Measurements from ENCODE around the gene MRPL53. TPM values are rescaled to one million over a fixed set of nuclear protein-coding genes. Genes with fewer than 3 reads are reported as not detected.

Gene MRPL53
- total and polyA plus RNA-seq, 2 of the 13 experiments (the other 11 are each of a cell fraction or from before 2014, with no cell fraction given), result 34.3 to 51.9 TPM

- TF ChIP-seq TP53 (CRISPR knock-in tag; conservative IDR thresholded peaks at IDR 0.05) (no peak; the same call in 1 of the 2 replicates), ZNF563 (CRISPR knock-in tag; IDR thresholded peaks at IDR 0.05) (peak; percentile 68), NR0B2 (CRISPR knock-in tag; IDR thresholded peaks at IDR 0.05) (peak; percentile 82), NRL (CRISPR knock-in tag; IDR thresholded peaks at IDR 0.05; ENCODE audit: borderline replicate concordance) (peak; percentile 82; the same call in 1 of the 2 replicates), ZNF510 (CRISPR knock-in tag; IDR thresholded peaks at IDR 0.05; ENCODE audit: low read depth) (no peak), ZSCAN25 (CRISPR knock-in tag; IDR thresholded peaks at IDR 0.05) (peak; percentile 53; the same call in 1 of the 2 replicates), CSRNP1 (CRISPR knock-in tag; IDR thresholded peaks at IDR 0.05) (no peak; the same call in 1 of the 2 replicates), ZNF644 (CRISPR knock-in tag; IDR thresholded peaks at IDR 0.05; ENCODE audit: low read depth) (no peak), UBTF (CRISPR knock-in tag; IDR thresholded peaks at IDR 0.05) (peak; percentile 97; the same call in 1 of the 2 replicates), ZNF615 (CRISPR knock-in tag; IDR thresholded peaks at IDR 0.05; ENCODE audit: borderline replicate concordance) (no peak), ATF3 (CRISPR knock-in tag; IDR thresholded peaks at IDR 0.05) (0 out of 2 replicates have a peak, but pooled peaks have one; percentile 10), GATAD1 (CRISPR knock-in tag; IDR thresholded peaks at IDR 0.05) (no peak; the same call in 1 of the 2 replicates), ARID2 (CRISPR knock-in tag; IDR thresholded peaks at IDR 0.05; ENCODE audit: borderline replicate concordance) (peak; percentile 81; the same call in 1 of the 2 replicates), ZNF235 (CRISPR knock-in tag; IDR thresholded peaks at IDR 0.05; ENCODE audit: borderline replicate concordance) (peak; percentile 96), FOXO1 (CRISPR knock-in tag; IDR thresholded peaks at IDR 0.05) (no peak), ZNF691 (CRISPR knock-in tag; IDR thresholded peaks at IDR 0.05; ENCODE audit: borderline replicate concordance, low read depth) (peak; percentile 11; the same call in 1 of the 2 replicates), AGO2 (optimal IDR thresholded peaks at IDR 0.05; ENCODE audit: low read depth, low read length) (peak; percentile 94), CTCF (CRISPR knock-in tag; IDR thresholded peaks at IDR 0.05) (peak; percentile 31; the same call in 1 of the 2 replicates), ZNF484 (CRISPR knock-in tag; IDR thresholded peaks at IDR 0.05; ENCODE audit: borderline replicate concordance, low read depth) (peak; percentile 92)
These were observed 9.7 kb upstream of the MRPL53 start (continued) for GRCh38 chr2:74481961-74482800.

All from HepG2 (cell line).